Transverse colon (tissue), 4 donors: ENCODE results near the gene ST3GAL3.

Experiments used
- CTCF ChIP-seq, 5 experiments: fragments of 200-600 bp in 3 of 5; fragments of 450-650 bp in 2 of 5; sonication (generic) in 3 of 5; IDR thresholded peaks; 1 replicate in 2 of 5; 2 replicates in 3 of 5; pipeline ENCODE4 v1.5.1; 2016 to 2017; ENCODE audit warnings: antibody characterized with exemption in 5 of 5, inconsistent platforms in 3 of 5, mild to moderate bottlenecking in 2 of 5, moderate library complexity in 1 of 5
- EP300 ChIP-seq: sonication (generic); formaldehyde crosslinking; IDR thresholded peaks from one replicate; pipeline ENCODE4 v1.6.1; 2017; ENCODE audit warnings: antibody characterized with exemption, low read depth
- POLR2A ChIP-seq: fragments of 450-650 bp; IDR thresholded peaks from one replicate; pipeline ENCODE4 v1.6.1; 2016; ENCODE audit warnings: antibody characterized with exemption, mild to moderate bottlenecking, moderate library complexity
- POLR2AphosphoS5 ChIP-seq, 3 donors: sonication (generic); formaldehyde crosslinking; IDR thresholded peaks; one replicate each; pipeline ENCODE4 v1.6.1; 2016; ENCODE audit warnings: antibody characterized with exemption in 3 of 3

- TF ChIP-seq CTCF (IDR thresholded peaks at IDR 0.05), result no peak
- TF ChIP-seq POLR2A, result no peak
- TF ChIP-seq EP300, result no peak
- TF ChIP-seq POLR2AphosphoS5 (IDR thresholded peaks at IDR 0.05), result no peak
Observed at GRCh38 chr1:43879996-43880395, 172.7 kb downstream of the ST3GAL3 start.
